Activated T-cell treated with anti-CD3 and anti-CD28 coated beads for 4 hours (primary cell): Measurements from ENCODE around the gene KCNJ6.

Experiments used
- DNase-seq: peaks from one replicate; pipeline ENCODE4 v3.0.0-alpha.2; 2020

Gene KCNJ6

GRCh38 chr21:37903396-37903795 is 12.9 kb downstream of the KCNJ6 start:
- no peak for DNase-seq

- DNase-seq = no peak
These were observed 17.1 kb downstream of the KCNJ6 start for GRCh38 chr21:37899146-37899545.

- no peak for DNase-seq
These were observed 19.5 kb downstream of the KCNJ6 start for GRCh38 chr21:37896788-37897187.

DNA sequence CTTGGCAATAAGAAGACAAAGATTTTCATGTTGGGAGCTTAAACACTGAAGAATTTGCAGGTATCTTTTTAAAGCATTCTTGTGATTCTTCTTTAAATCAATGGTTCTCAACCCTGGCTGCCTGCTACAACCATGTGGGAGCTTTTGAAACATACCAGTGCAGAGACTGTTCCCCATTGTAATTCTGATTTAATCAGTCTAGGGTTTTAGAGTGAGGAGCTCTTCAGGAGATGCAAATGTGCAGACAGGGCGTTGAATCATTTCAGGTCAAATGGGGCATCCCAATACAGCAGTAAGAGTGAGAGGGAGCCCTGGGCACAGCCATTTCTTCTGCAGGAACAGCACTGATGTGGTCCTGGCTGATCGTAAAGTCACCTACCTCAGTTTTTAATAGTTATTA is 24.3 kb downstream of the KCNJ6 start:
- DNase-seq = no peak

DNA sequence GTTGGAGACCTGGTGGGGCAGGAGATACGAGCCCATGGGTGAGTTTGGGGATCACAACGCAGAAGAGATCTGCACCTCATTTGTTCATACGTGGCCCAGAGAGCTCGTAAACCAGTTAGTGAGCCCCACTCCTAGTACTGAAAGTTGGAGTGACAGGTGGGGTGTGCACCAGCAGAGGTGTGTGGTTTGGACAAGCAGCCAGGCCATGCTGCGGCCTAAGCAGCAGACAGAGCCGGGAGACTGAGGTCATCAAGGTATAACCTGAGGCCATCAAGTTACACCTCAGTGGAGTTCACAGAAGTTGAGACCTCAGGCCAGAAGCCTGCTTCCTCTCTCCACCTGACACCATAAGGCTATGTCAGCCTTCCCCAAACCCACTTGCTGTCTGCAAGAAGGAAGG is 27.6 kb downstream of the KCNJ6 start:
- DNase-seq = no peak

- no peak for DNase-seq
These were observed 29.4 kb downstream of the KCNJ6 start for GRCh38 chr21:37886726-37887299.

GRCh38 chr21:37886120-37886519 is 30.1 kb downstream of the KCNJ6 start:
- DNase-seq = no peak

DNA sequence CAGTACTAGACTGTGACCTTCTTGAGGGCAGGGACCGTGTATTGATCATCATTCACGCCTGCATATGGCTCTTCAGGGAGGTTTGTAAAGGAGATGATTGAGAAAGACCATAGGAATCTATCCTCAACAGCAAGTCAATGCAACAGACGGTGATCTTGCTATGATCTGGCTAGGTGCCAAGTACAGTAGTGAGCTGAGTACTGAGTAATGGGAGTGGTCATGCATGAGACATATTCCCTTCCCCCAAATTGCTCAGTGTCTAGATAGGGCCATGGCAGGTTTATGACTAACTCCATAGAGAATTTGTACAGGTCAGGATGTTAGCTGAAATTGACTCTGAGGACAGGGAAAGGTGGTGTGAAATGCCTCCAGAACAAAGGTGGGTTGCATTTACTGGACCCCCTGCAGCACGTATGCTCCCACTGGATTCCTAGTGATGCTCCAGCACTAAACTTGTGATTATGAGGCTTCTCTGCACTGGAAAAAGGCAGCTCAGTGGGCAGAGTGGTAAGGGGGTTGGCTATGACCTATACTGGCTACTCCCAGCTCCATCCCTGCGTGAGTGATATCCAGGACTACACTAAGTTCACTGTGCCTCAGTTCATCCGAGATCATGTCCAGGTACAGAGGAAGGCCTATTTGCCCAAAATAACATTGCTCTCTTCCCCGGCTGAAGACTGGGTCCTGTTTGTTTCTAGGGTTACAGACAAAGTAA is 37.2 kb downstream of the KCNJ6 start:
- no peak for DNase-seq

DNA sequence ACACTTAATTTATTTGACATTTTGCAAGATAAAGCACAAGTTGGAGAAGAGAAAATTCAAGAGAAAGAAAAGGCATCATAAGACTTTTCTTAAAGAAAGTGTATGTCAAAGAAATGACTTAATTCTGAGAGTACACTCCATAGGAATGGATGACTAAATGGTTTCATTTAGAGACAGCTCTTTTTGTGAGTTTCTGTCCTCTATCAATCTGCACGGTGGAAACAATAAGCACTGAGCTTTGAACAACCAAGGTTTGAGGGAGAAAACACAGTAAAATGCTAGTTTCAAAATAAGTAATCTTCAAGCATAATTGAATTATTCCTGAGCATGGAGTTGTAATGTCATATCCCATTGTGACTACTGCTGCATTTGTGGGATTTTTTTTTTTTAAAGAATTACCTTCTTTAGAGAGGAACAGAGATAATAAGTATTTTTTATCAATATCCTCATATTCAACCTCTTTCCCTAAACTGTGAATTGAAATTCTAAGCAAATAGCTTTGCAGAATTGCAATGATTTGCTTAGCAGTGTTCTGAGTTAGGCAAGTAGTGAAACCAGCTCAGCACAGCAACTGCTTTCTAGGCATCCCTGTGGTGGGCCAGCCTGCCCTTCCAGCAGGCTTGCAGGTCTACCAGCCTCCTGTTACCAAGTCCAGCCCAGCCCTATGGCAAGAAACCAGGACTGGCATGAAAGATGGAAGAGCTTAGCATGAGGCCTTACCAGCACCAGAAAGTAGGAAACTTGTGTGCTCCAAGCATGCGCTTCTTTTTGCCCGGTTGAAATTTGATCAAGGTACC is 38.2 kb downstream of the KCNJ6 start:
- no peak for DNase-seq

- DNase-seq = no peak
These were observed 39.1 kb downstream of the KCNJ6 start for GRCh38 chr21:37877171-37877570.

DNA sequence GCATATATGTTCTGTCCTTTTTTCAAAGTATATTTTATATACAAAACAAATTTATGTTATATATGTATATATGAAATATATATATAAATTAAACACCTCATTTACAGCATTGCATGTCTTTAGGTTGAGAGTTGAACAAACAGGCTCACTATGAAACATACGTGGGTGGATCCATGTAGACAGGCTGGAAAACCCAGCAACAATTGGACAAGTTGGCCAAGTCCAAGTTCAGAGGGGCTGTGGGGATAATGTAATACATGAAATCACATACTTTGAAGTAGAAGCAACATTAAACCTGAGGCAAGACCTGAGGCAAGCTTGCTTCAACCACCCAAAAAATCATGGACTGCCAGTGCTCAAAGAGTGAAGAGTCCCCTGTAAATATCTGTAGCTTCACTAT is 39.7 kb downstream of the KCNJ6 start:
- no peak for DNase-seq

DNA sequence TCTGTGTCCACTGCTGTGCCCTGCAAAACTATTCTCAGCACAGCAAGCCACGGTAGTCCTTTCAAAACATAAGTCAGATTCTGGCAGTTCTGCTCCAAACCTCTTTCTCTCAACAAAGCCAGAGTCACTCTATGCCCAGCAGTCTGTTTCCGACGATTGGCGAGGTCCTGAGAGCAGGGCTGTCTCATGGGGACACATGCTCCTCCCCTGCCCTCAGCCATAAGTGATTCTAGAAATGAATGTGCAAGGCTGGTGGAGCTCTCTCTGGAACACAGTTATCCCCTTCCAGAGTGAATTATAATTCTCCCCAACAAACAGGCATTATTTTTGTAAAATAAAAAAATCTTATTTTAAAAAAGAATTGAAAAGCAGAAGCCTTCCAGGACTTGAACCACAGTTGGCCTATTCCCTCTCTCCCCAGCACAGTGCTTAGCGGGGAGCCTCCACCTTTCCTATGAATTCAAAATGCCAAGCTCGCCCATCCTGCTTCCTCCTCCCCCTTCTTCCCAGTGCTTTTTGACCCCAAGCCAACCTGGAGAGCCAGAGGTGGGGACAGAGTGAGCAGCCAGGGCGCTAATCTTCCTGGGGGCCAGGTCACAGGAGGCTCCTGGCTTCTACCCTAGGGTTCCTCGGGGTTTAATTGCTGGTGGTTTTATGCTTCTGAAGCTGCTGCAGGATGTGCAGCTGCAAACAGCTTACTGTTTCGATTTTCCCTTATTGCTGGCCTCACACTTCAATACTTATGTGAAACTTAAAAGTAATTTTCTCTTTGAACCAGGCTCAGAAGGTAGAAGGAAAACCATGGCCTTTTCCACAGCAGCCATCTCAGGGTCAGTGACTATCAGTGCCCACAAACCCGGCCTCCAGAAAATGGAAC is 41.1 kb downstream of the KCNJ6 start:
- no peak for DNase-seq

DNA sequence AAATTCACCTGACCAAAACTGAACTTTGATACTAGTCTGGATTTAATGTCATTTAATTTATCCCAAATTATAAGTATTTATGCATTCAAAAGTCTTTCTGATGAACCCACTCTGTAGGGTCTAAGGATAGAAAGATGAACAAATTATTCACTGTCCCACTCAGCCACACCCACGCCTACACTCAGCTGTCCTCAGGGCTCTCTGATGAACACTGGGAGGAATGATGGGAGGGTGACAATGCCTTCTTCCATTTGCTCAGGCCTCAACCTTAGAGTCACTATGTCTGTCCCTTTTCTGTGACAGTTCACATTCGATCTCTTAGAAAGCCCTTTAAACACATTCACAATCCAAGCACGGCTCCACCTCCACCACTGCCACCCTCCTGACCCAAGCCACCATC is 41.8 kb downstream of the KCNJ6 start:
- no peak for DNase-seq

GRCh38 chr21:37873655-37874054 is 42.6 kb downstream of the KCNJ6 start:
- no peak for DNase-seq

GRCh38 chr21:37871121-37871862 is 45.0 kb downstream of the KCNJ6 start:
- no peak for DNase-seq

- DNase-seq = no peak
These were observed 46.0 kb downstream of the KCNJ6 start for GRCh38 chr21:37870221-37870620.

DNA sequence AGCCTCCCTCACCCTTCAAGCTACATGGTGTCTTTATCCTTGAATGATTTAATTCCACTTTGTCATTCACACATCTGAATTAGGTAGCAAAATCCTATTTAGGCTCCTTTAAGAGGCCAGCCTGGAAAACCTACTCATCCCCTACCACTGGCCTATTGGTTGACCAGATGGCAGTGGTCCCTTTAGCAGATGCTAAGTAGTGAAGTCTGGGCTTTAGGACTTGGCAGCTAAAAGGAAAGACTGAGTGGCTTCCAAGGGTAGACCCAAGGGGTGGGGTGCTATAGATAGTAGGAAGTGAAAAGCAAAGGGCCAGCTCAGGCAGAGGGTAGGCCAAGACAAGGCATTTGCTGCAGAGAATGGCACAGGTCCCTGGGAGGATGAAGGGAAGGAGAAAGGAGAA is 46.6 kb downstream of the KCNJ6 start:
- no peak for DNase-seq

DNA sequence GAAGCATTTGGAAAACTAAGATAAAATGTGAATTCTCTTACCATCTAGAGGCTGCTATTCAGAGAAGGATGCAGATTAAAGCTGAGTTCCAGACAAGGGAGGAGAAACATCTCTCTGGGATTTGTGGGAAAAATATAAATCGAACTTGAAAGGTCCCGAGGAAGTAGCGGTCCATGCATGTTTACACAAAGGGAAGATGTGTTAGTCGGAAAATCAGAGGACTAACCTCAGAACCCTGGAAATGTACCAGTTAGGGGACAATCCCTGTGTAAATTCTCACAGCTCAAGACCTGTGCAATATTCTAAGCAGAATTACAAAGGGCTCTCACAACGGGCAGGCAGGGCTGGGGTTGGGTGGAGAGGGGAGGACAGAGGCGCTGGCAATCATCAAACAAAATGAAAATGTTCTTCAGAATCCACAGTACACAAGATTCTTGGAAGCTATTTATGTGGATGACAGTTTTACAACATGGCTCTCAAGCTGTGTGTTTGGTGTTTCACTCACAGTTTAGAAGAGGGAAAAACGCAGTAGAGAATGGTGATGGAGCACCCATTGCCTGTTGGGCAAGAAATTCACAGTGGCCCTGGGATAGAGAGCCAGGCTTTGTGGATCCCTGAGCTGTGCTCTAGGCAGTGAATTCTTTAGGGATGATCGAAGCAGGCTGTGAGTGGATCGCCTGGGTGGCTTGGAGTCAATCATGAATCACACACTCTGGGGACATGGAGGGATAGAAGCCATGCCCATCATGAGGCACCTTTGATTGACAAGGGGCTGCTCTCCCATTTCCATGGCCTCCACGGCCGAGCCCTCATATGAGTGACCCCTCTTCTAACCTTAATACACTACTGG is 47.6 kb downstream of the KCNJ6 start:
- no peak for DNase-seq

DNA sequence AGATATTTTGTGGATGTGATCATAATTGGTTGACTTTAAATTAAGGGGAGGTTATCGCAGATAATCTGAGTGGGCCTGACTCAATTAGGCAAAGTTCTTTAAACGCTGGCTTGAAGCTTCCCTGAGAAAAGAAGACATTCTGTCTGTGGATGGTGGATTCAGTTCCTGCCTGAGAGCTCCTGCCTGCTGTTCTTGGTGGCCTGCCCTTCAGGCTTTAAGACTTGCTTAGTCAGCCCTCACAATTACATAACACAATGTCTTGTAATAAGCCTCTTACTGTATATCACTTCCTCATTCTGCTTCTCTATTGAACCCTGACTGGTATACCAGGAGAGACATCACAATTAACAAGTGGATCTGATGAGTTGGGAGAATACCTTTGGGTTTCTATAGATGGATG is 50.2 kb downstream of the KCNJ6 start:
- no peak for DNase-seq

DNA sequence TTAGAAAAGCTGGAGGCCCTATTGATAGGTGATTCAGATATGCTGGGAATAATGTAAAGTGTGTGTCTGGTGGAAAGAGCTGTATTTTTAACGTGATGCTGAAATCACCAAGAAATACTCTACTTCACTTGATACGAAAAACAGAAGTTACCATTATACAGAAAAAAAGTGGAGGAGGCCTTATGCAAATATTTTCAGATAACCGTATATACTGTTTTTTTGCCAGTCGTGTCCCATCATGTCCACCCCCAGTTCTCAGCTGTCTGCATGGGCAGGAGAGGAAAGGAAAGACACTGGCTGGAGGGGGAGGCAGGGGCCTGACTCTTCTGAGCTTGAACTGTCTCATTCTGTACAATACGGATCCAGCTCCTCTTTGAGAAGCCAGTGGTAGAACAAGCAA is 51.1 kb downstream of the KCNJ6 start:
- no peak for DNase-seq

DNA sequence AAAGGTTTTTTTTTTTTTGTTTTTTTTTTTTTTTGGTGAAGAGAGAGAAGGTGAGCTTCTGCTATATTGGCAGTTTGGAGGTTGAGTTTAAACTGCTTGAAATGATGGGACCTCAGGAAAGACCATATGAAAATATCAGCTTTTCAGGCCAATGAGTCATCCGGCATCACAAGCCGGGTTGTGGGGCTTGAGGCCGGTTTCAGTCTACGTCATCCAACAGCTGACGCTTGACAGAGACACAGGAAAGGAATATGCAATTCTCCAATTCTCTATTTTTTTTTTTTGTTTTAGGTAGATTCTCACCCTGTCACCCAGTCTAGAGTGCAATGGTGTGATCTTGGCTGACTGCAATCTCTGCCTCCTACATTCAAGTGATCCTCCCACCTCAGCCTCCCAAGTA is 52.4 kb downstream of the KCNJ6 start:
- DNase-seq = no peak

GRCh38 chr21:37862536-37862935 is 53.7 kb downstream of the KCNJ6 start:
- no peak for DNase-seq
